WTC11 (cell line): Measurements from ENCODE around the gene ACO2.

ENCODE experiments used
- CREB1 ChIP-seq: sonication (generic); formaldehyde crosslinking; IDR thresholded peaks from 2 replicates; pipeline ENCODE4 v1.8.0; 2023; ENCODE audit warnings: mild to moderate bottlenecking, missing genetic modification reagents
- CTCF ChIP-seq: fragments of 200-600 bp; IDR thresholded peaks from 2 replicates; pipeline ENCODE4 v1.8.0; 2022; ENCODE audit warnings: antibody characterized with exemption
- IRF2 ChIP-seq: sonication (generic); formaldehyde crosslinking; IDR thresholded peaks from 2 replicates; pipeline ENCODE4 v1.8.0; 2022; ENCODE audit warnings: low read depth, missing genetic modification reagents, borderline replicate concordance
- ZBTB21 ChIP-seq: sonication (generic); formaldehyde crosslinking; IDR thresholded peaks from 2 replicates; pipeline ENCODE4 v1.8.1; 2023; ENCODE audit warnings: mild to moderate bottlenecking, missing genetic modification reagents, borderline replicate concordance

GRCh38 chr22:41429232-41429950, 39.5 kb upstream of the ACO2 start:
- TF ChIP-seq ZBTB21 (no peak), CTCF (no peak), CREB1 (CRISPR knock-in tag) (no peak), IRF2 (CRISPR knock-in tag) (no peak)
